Measurements from ENCODE around the gene PDIA3. TPM values are rescaled to one million over a fixed set of nuclear protein-coding genes. Genes with fewer than 3 reads are reported as not detected.
"Not testable (repeated sequence)": the region's sequence is repeated elsewhere in the genome, so short reads cannot be mapped to it uniquely, and the experiment has no call there.

Gene PDIA3
- total RNA-seq, 3 donors from 2014 or later (not counting 1 experiment from before 2014, with no cell fraction given): 295 to 334 (median 312) TPM

GRCh38 chr15:43723151-43723550, 23.1 kb upstream of the PDIA3 start:
- Mint-ChIP-seq H3K4me1 (no peaks in the 10 kb centered on the region), H3K36me3 (no peaks in the 10 kb centered on the region), H3K4me3 (no peak overlapping the region), H3K27me3 (ENCODE audit: low read depth in 2 of 2) (no peaks in the 10 kb centered on the region), H3K27ac (no peak overlapping the region), H3K9me3 (no peaks in the 10 kb centered on the region)
- intact Hi-C loops (cut with micrococcal nuclease): no loop called here
- Histone ChIP-seq H3K27me3 (ENCODE audit: control insufficient read depth, insufficient read depth, low read length) (no peaks in the 10 kb centered on the region), H3K9me3 (ENCODE audit: control insufficient read depth, insufficient read depth, low read length) (no peaks in the 10 kb centered on the region), H3K4me3 (ENCODE audit: low read length) (no peak overlapping the region), H3K36me3 (ENCODE audit: control insufficient read depth, insufficient read depth, low read length) (no peaks in the 10 kb centered on the region), H3K4me1 (ENCODE audit: control insufficient read depth, insufficient read depth, low read length) (no peaks in the 10 kb centered on the region), H3K27ac (ENCODE audit: low read length) (no peak overlapping the region)
- 92% methylated on average over 4 of the region's 4 CpGs for WGBS (ENCODE audit: insufficient coverage)
- no peak for TF ChIP-seq CTCF (IDR thresholded peaks at IDR 0.05)
- ATAC-seq: no peak
- no peak for DNase-seq

GRCh38 chr15:43726306-43726705, 19.9 kb upstream of the PDIA3 start:
- DNase-seq; H3K36me3 Mint-ChIP-seq; H3K4me3 ChIP-seq (ENCODE audit: low read length); H3K27ac ChIP-seq (ENCODE audit: low read length); H3K4me1 ChIP-seq (ENCODE audit: control insufficient read depth, insufficient read depth, low read length); H3K27ac Mint-ChIP-seq; H3K4me3 Mint-ChIP-seq; H3K9me3 ChIP-seq (ENCODE audit: control insufficient read depth, insufficient read depth, low read length); H3K27me3 ChIP-seq (ENCODE audit: control insufficient read depth, insufficient read depth, low read length); H3K27me3 Mint-ChIP-seq (ENCODE audit: low read depth in 2 of 2); ATAC-seq; H3K9me3 Mint-ChIP-seq; H3K4me1 Mint-ChIP-seq; H3K36me3 ChIP-seq (ENCODE audit: control insufficient read depth, insufficient read depth, low read length); intact Hi-C loops (cut with micrococcal nuclease): not testable (repeated sequence)
- 100% methylated on average over 1 of the region's 1 CpG for WGBS (ENCODE audit: insufficient coverage)

GRCh38 chr15:43728053-43728725, 18.0 kb upstream of the PDIA3 start:
- H3K27ac ChIP-seq (ENCODE audit: low read length); H3K27me3 ChIP-seq (ENCODE audit: control insufficient read depth, insufficient read depth, low read length); H3K4me3 ChIP-seq (ENCODE audit: low read length); H3K27me3 Mint-ChIP-seq (ENCODE audit: low read depth in 2 of 2); H3K9me3 ChIP-seq (ENCODE audit: control insufficient read depth, insufficient read depth, low read length); DNase-seq; H3K27ac Mint-ChIP-seq; intact Hi-C loops (cut with micrococcal nuclease); H3K36me3 ChIP-seq (ENCODE audit: control insufficient read depth, insufficient read depth, low read length); H3K4me1 Mint-ChIP-seq; H3K4me1 ChIP-seq (ENCODE audit: control insufficient read depth, insufficient read depth, low read length); H3K36me3 Mint-ChIP-seq; H3K9me3 Mint-ChIP-seq; ATAC-seq; H3K4me3 Mint-ChIP-seq: not testable (repeated sequence)
- WGBS (ENCODE audit: insufficient coverage): 67% methylated on average over 1 of the region's 1 CpG

- Histone ChIP-seq H3K27ac (ENCODE audit: low read length) (no peak overlapping the region), H3K36me3 (ENCODE audit: control insufficient read depth, insufficient read depth, low read length) (no peaks in the 10 kb centered on the region), H3K4me1 (ENCODE audit: control insufficient read depth, insufficient read depth, low read length) (no peaks in the 10 kb centered on the region), H3K9me3 (ENCODE audit: control insufficient read depth, insufficient read depth, low read length) (no peaks in the 10 kb centered on the region), H3K4me3 (ENCODE audit: low read length) (no peak overlapping the region), H3K27me3 (ENCODE audit: control insufficient read depth, insufficient read depth, low read length) (no peaks in the 10 kb centered on the region)
- no peaks in the 10 kb centered on the region for H3K36me3 Mint-ChIP-seq
- DNase-seq (no peak), ATAC-seq (no peak)
- H3K4me1 Mint-ChIP-seq: peaks cover 0 to 6% of the 10 kb centered on the region in 2 donors
- no peak for TF ChIP-seq CTCF (IDR thresholded peaks at IDR 0.05)
- H3K4me3 Mint-ChIP-seq: no peak overlapping the region
- peaks cover 0 to 6% of the 10 kb centered on the region in 2 donors for H3K27me3 Mint-ChIP-seq (ENCODE audit: low read depth in 2 of 2)
- no peaks in the 10 kb centered on the region for H3K9me3 Mint-ChIP-seq
- intact Hi-C loops (cut with micrococcal nuclease): no loop called here
- WGBS (ENCODE audit: insufficient coverage): 80% methylated on average over 6 of the region's 6 CpGs
- no peak overlapping the region for H3K27ac Mint-ChIP-seq
Measured at GRCh38 chr15:43735416-43735815, 10.8 kb upstream of the PDIA3 start.

GRCh38 chr15:43746903-43747309, 668 bp downstream of the PDIA3 start:
- Histone ChIP-seq H3K27ac (ENCODE audit: low read length) (peak overlapping the region; percentile 99), H3K4me3 (ENCODE audit: low read length) (peak overlapping the region; percentile 87), H3K4me1 (ENCODE audit: control insufficient read depth, insufficient read depth, low read length) (peaks cover 38% of the 10 kb centered on the region)
- H3K9me3 Mint-ChIP-seq; H3K27me3 Mint-ChIP-seq (ENCODE audit: low read depth in 2 of 2); H3K9me3 ChIP-seq (ENCODE audit: control insufficient read depth, insufficient read depth, low read length); H3K27me3 ChIP-seq (ENCODE audit: control insufficient read depth, insufficient read depth, low read length); intact Hi-C loops (cut with micrococcal nuclease); H3K36me3 ChIP-seq (ENCODE audit: control insufficient read depth, insufficient read depth, low read length); H3K36me3 Mint-ChIP-seq: not testable (repeated sequence)
- H3K4me1 Mint-ChIP-seq: peaks cover 30 to 43% of the 10 kb centered on the region in 2 donors
- peak; percentile 32 to 57 (median 38) for ATAC-seq
- DNase-seq: peak in 1 of 2 donors; percentile 52
- WGBS (ENCODE audit: insufficient coverage): 0% methylated on average over 10 of the region's 12 CpGs
- peak overlapping the region; percentile 93 for H3K4me3 Mint-ChIP-seq
- H3K27ac Mint-ChIP-seq: peak overlapping the region; percentile 96 to 99

Measured in natural killer cell (primary cell).